ENCODE measurements around the gene KLF18.
"Not testable (repeated sequence)": the region's sequence is repeated elsewhere in the genome, so short reads cannot be mapped to it uniquely, and the experiment has no call there.

Gene KLF18

DNA sequence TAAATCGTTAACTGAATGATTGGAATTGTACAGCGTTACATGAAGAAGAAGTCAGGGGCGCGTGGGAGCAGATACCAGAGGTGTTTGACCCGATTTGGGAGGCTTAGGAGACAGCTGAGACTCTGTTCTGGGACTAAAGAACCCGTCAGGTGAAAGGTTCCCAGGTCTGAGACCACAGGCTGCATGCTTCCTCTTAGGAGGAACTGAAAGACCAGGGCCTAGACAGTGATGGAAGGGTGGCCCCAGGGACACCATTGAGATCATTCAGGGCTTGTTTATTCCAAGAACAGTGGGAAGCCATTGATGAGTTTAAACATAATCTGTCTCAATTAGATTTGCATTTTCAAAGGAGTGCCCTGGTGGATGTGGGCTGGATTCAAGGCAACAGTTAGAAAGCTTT, 21.9 kb downstream of the KLF18 start:
- no peak for DNase-seq

DNA sequence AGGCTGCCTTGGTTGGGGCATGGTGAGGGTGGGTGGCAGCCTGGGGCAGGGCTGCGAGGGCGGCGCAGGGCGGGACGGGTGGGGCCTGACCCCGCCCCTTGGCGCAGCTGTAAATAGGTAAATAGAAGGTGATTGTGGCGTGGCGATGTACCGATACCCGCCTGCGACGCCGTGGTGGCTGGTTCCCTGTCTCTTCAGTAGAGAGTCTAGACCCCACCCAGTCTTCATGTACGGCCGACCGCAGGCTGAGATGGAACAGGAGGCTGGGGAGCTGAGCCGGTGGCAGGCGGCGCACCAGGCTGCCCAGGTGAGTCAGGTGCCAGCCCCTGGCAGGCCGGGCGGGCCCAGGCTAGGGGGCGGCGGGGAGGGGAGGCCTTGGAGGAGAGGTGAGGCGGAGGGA, 22.7 kb downstream of the KLF18 start, which contains the start of gene KLF17:
TSS of gene KLF17 (plus strand) at position 140 of the 400 bp plus-strand sequence. CDS start at position 227, 87 bp downstream.
- no peak for DNase-seq

DNA sequence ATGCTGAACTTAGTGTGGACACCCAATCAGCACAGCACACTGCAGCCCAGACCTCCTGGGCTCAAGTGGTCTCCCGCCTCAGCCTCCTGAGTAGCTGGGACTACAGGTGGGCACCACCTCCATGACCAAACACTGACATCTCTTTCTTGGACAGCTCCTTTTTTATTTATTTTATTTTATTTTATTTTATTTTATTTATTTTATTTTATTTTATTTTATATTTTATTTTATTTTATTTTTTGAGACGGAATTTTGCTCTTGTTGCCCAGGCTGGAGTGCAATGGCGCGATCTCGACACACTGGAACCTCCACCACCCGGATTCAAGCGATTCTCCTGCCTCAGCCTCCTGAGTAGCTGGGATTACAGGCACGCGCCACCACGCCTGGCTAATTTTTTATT, 24.2 kb downstream of the KLF18 start:
- not testable (repeated sequence) for DNase-seq

GRCh38 chr1:44114098-44114497, 27.3 kb downstream of the KLF18 start:
- peak; percentile 48 to 87 for DNase-seq

DNA sequence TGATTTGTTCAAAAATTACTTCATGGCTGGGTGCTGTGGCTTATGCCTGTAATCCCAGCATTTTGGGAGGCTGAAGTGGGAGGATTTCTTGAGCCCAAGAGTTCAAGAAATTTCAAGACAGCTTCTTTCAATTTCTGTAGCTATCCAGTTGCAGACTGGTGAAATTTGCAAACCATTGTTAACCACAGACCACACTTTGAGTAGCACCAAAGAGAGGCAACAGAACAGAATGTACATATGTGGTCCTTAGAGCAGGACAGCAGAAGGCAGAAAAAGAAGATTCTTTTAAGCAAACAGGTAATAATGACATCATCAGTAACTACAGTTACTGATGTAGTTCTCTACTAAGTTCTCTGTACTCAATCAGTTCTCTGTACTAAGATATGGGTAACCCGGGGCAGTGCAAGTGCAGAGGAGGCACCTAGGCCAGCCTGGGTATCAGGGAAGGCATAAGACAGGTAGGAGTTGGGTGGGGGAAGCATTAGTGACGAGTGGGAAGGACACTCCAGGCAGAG, 28.3 kb downstream of the KLF18 start:
- no peak for DNase-seq

DNA sequence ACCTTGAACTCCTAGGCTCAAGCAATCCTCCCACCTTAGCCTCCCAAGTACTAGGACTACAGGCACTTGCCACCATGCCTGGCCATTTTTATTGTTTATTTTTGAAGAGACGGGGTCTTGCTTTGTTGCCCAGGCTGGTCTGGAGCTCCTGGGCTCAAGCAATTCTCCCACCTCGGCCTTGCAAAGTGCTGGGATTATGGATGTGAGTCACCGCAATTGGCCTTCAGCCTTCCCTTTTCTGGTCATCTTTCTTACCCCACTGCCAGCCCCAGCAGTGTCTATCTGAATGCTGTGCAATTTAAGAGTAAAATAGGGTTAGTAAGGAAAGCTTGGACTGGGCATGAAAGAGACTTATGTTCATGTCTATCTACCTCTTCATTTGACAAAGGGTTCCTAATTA, 28.9 kb downstream of the KLF18 start:
- DNase-seq: no peak

DNA sequence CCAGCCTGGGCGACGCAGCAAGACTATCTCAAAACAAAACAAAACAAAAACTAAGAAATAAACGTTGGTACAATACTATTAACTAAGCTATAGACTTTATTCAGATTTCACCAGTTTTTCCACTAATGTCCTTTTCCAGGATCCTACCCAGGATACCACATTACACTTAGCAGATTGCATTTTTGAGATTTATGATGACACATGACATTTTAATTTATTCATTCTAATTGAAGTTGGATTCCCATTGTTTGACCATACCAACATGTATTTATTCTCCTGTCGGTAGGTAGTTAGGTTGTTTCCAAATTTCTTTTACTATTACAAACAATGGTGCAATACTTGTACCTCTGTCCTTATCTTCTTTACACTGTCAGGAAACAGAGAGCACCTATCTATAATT, 29.6 kb downstream of the KLF18 start:
- DNase-seq: no peak

GRCh38 chr1:44110916-44111315, 30.5 kb downstream of the KLF18 start:
- DNase-seq: peak in 1 of 2 experiments; percentile 10

DNA sequence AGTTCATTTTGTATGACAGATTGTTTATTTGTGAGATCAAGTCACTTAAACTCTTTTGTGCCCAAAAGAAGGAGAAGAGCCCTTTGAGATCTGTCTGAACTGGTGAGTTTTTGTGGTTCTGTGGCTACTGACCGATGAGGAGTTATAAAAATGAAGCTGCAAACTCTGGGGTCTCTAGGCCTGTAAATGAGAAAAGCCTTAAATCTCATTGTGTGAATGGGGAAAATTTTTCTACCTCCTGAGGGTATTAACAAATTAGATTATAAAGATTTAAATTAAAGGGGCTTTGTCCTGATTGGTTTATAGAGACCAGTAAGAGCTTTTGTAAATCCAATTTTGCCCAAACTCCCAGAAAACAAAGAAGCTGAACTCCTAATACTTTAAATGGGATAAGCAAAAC, 32.5 kb downstream of the KLF18 start:
- no peak for DNase-seq

- DNase-seq: no peak
These were observed 33.2 kb downstream of the KLF18 start for GRCh38 chr1:44108241-44108640.

DNA sequence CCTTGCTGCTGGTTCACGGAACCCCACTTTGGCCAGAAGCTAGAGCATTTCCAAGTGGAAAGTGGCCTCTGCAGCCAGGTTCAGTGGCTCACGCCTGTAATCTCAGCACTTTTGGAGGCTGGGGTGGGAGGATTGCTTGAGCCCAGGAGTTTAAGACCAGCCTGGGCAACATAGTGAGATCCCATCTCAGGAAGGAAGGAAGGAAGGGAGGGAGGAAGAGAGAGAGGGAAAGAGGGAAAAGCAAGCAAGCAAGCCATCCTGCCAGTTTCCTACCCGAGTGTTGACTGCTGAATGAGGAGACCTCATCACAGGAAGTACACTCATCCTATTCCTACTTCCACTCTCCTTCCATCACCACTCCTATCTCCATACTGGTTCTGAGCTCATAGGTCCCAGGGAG, 35.6 kb downstream of the KLF18 start:
- no peak for DNase-seq

GRCh38 chr1:44103270-44104131, 37.9 kb downstream of the KLF18 start:
- DNase-seq: no peak

GRCh38 chr1:44101328-44101727, 40.1 kb downstream of the KLF18 start:
- no peak for DNase-seq

DNA sequence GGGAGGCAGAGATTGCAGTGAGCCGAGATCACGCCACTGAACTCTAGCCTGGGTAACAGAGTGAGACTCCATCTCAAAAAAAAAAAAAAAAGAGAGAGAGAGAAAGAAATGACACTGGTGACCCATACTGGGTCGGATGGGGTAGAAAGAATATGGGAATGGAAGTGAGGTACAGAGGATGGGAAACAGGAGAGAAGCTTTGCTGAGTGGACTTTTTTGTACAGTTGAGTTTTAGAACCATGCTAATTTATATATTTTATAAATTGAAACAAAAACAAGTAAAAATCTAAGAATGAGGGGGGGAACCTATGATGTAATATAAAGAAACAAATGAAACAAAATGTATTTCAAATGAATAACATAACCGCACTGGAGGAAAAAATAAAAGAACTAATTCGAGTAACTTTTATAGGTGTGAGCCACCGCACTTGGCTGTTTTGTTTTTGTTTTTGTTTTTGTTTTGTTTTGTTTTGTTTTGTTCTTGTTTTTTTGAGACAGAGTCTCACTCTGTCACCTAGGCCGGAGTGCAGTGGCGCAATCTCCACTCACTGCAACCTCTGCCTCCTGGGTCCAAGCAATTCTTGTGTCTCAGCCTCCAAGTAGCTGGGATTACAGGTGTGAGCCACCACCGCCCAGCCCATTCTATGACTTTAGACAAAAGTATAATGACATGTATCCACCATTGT, 41.1 kb downstream of the KLF18 start:
- DNase-seq: no peak

DNA sequence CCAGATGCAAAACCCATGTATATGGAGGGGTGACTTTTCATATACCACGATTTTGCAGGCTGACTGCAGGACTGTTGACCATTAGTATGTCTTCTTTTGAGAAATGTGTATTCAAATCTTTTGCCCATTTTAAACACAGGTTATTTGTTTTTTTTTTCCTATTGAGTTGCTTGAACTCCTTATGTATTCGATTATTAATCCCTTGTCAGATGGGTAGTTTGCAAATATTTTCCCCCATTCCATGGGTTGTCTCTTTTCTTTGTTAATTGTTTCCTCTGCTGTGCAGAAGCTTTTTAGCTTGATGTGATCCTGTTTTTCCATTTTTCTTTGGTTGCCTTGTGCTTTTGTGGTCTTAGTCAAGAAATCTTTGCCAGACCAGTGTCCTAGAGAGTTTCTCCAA, 47.4 kb downstream of the KLF18 start:
- DNase-seq: no peak

DNA sequence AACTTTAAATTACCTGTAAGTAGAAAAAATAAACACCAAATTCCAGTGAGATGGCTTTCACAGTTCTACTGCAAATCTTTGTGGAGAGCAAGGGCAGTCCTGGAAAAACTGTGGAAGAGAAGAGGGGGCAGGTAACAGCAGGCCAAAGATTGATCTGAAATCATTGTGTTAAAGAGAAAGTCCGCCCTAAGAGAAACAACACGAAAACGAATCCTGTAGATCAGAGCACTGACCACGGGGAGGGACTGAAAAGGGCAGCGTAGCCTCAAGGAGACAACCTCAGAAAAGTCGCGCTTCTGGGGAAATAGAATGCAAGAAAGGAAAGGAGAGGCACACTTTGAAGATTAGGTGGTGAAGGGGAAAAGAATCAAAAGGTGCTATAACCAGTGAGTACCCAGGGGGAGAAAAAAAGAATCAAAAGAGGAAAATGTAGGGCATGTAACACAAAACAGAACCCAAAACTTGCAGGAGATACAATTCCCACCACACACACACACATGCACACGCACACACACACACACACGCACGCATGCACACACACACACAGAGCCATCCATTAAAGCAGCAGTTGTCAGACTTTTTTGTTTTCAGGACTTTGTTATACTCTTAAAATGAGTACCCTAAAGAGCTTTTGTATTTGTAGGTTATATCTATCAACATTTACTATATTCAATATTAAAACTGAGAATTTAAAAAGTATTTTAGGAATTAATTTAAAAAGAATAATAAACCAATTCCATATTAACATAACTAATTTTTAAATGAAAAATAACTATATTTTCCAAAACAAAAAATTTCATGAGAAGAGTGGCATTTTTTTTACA, 50.8 kb downstream of the KLF18 start:
- no peak for DNase-seq

- no peak for DNase-seq
These were observed 51.9 kb downstream of the KLF18 start for GRCh38 chr1:44089371-44090048.

Measured in NCI-H524 (cell line).